AG04449 (cell line): ENCODE data around the gene TMC1.

Source experiments
- CTCF ChIA-PET: fragments of 350-600 bp; formaldehyde crosslinking; extraction: SDS; loops from one replicate; lab custom pipeline; 2021; ENCODE audit warnings: antibody characterized with exemption; lab: Yijun Ruan, JAX
- POLR2A ChIA-PET: fragments of 400-600, 350-600 bp; formaldehyde crosslinking; extraction: SDS; loops from one replicate; lab custom pipeline; 2020; ENCODE audit warnings: antibody characterized with exemption, inconsistent platforms; lab: Yijun Ruan, JAX
- DNase-seq: peaks from one replicate; pipeline ENCODE4 v3.0.0-alpha.2; 2010; ENCODE audit warnings: low read depth, low spot score
- H3K4me3 ChIP-seq: 2 replicates; pipeline ENCODE4 v1.5.1; 2011; ENCODE audit warnings: low read depth, mild to moderate bottlenecking, control low read depth, low read length
- TF ChIP-seq, protein P1 (sequence below): IDR thresholded peaks from one replicate; pipeline ENCODE4 v1.5.1; 2011; ENCODE audit warnings: mild to moderate bottlenecking, moderate library complexity, low read length, control low read depth, inconsistent platforms; ENCODE audit not compliant: insufficient read depth; ENCODE audit errors: missing control alignments

The TMC1 gene

DNA sequence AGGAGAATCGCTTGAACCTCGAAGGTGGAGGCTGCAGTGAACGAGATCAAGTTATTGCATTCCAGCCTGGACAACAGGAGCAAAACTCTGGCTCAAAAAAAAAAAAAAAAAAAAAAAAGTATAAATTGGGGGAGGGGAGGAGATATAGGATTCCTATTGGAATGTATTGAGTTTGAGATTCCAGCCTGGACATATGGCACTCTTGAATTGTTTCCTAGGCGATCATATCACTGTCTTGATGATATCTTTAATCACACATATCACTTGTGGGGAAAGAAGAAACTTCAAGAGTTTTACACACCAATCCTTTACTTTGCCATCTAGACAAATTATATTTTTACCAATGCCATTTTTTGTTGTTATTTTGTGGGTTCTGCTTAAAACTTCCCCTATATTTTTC is 42.4 kb downstream of the TMC1 start:
- POLR2A ChIA-PET: no interaction called here
- CTCF ChIA-PET: no interaction called here
- TF ChIP-seq, protein P1, sequence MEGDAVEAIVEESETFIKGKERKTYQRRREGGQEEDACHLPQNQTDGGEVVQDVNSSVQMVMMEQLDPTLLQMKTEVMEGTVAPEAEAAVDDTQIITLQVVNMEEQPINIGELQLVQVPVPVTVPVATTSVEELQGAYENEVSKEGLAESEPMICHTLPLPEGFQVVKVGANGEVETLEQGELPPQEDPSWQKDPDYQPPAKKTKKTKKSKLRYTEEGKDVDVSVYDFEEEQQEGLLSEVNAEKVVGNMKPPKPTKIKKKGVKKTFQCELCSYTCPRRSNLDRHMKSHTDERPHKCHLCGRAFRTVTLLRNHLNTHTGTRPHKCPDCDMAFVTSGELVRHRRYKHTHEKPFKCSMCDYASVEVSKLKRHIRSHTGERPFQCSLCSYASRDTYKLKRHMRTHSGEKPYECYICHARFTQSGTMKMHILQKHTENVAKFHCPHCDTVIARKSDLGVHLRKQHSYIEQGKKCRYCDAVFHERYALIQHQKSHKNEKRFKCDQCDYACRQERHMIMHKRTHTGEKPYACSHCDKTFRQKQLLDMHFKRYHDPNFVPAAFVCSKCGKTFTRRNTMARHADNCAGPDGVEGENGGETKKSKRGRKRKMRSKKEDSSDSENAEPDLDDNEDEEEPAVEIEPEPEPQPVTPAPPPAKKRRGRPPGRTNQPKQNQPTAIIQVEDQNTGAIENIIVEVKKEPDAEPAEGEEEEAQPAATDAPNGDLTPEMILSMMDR: no peak
- no peak overlapping the region for H3K4me3 ChIP-seq
- DNase-seq: no peak

DNA sequence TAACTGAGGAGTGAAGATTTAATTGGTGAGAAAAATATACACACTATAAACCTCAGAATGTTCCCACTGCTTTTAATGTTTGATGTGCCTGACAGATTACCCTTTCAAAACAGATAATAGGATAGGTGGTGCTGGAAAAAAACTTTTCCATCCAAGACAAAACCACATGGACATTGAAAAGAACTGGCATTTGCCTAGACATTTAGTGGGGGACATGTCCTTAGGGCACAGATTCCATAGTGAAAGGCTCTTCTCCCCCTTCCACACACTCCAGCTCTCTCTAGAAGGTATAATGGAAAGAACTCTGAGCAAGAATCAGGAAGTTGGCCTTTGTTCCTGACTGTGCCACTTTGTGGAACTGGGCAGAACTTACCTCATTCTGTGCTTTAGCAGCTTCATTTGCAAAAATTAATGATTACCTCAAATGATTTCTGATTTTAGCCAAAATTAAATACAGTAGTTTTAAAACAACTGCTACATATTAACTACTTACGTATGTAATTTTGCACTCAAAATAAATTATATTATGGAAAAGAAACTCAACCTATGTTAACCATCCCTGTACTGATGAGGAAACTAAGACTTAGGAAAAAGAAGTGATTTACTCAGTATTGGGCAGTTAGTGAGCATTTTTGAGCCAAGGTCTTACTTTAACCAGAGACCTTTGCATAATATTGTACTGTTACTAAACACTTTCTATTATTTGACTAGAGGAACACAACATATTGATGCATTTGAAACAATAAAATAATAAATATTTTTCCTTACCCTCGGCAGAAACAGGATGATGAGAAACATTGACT is 43.3 kb downstream of the TMC1 start:
- H3K4me3 ChIP-seq: no peak overlapping the region
- DNase-seq: no peak
- ChIA-PET POLR2A (no interaction called here), CTCF (interaction anchor here (0.7 to 1.6 kb wide), 2 partner anchors 27 to 222 kb away, joined by 3 read pairs; no protein-coding TSS in a partner anchor)
- TF ChIP-seq, protein P1: no peak

DNA sequence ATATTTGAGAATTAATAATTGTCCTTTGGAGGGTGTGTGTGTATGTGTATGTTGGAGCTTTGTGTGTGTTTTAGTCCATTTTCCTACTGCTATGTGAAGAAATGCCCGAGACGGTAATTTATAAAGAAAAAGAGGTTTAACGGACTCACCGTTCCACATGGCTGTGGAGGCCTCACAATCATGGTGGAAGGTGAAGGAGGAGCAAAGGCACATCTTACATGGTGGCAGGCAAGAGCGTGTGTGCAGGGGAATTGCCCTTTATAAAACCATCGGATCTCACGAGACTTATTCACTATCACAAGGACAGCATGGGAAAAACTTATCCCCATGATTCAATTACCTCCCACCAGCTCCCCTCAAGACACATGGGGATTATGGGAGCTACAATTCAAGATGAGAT is 44.1 kb downstream of the TMC1 start:
- ChIA-PET POLR2A (no interaction called here), CTCF (interaction anchor here (1.6 kb wide), 1 partner anchor 223 kb away, joined by 3 read pairs; no protein-coding TSS in a partner anchor)
- DNase-seq: no peak
- TF ChIP-seq, protein P1: no peak
- H3K4me3 ChIP-seq: no peak overlapping the region

DNA sequence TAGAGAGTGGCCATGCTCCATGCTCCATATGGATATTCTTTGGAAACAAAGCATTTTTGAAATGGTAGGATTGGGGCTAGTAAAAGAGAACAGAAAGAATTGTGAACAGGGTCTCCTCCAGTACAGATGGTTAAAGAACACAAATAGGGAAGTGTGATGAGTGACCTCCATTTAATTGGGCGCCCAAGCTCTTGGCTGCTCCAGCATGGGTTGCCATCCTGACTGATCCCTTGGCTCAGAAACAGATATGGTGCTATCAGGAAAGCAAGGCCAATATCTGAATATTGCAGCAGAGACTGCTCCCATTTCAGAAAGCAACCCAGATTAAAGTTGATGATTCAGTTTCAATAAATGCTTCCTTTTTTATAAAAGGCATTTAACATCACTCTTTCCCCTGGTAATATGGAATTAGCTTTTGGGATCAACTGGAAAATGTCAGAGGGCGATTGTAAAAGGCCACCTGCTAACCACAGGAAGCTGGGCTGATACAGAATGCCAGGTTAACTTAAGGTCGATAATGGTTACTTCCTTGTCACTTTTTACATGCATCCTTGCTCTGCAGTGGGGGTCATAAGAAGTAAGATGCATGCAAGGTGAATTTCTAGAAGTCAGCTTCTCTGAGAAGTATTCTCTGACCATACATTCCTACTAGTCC is 52.9 kb downstream of the TMC1 start:
- no peak overlapping the region for H3K4me3 ChIP-seq
- ChIA-PET CTCF (interaction anchor here (1.0 to 10.0 kb wide), 4 partner anchors 13 to 20 kb away, joined by 3 to 86 read pairs (median 4); no protein-coding TSS in a partner anchor), POLR2A (no interaction called here)
- TF ChIP-seq, protein P1: no peak
- DNase-seq: no peak

DNA sequence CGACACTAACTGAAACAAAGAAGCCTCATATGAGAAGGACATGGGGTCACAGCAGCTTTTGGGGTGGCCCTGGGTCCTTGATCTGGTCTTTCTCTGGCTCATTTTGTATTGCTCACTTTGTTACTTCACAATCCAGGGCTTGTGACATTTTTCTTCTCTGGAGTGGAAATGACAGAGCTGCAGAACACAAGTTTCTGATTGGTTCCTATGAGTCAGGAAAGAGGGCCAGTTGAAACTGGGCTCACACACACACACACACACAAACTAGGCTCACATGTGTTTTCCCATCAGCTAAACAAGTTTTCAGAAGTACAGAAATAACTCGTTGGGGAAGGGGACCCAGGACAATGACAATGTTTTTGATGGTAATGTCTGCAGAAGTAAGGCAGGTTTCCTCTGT is 54.3 kb downstream of the TMC1 start:
- POLR2A ChIA-PET: no interaction called here
- DNase-seq: no peak
- H3K4me3 ChIP-seq: no peak overlapping the region
- CTCF ChIA-PET: interaction anchor here (1.9 to 10.0 kb wide), 2 partner anchors 16 to 21 kb away, joined by 6 to 86 read pairs; no protein-coding TSS in a partner anchor
- TF ChIP-seq, protein P1: no peak

DNA sequence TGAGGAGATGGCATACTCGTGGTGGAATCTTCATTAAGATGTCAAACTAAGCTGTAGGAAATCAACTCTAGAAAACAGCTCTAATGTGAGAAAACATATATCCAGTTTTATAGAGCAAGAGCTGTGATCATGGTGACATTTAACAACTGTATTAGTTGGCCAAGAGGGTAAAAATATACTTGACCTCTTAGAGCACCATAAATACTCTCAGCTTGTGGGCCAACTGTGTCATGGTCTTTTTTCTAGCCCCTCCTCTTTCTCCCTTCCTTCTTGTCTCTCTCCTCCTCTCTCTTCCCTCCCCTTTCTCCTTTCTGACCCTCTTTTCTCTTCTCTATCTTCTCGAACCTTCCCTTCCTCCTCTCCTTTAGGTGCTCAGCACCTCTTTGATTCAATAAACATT is 54.7 kb downstream of the TMC1 start:
- no peak overlapping the region for H3K4me3 ChIP-seq
- CTCF ChIA-PET: interaction anchor here (1.7 to 10.0 kb wide), 3 partner anchors 16 to 211 kb away, joined by 5 to 86 read pairs (median 6); partner anchors contain the start of gene ZFAND5
- POLR2A ChIA-PET: no interaction called here
- TF ChIP-seq, protein P1: no peak
- no peak for DNase-seq
